NAMALWA (cell line): Measurements from ENCODE around the gene SNX25.
"Not testable (repeated sequence)": the region's sequence is repeated elsewhere in the genome, so short reads cannot be mapped to it uniquely, and the experiment has no call there.

Experiments used
- DNase-seq: peaks from one replicate; pipeline ENCODE4 v3.0.0-alpha.2; 2015; ENCODE audit warnings: low spot score

SNX25 gene

DNA sequence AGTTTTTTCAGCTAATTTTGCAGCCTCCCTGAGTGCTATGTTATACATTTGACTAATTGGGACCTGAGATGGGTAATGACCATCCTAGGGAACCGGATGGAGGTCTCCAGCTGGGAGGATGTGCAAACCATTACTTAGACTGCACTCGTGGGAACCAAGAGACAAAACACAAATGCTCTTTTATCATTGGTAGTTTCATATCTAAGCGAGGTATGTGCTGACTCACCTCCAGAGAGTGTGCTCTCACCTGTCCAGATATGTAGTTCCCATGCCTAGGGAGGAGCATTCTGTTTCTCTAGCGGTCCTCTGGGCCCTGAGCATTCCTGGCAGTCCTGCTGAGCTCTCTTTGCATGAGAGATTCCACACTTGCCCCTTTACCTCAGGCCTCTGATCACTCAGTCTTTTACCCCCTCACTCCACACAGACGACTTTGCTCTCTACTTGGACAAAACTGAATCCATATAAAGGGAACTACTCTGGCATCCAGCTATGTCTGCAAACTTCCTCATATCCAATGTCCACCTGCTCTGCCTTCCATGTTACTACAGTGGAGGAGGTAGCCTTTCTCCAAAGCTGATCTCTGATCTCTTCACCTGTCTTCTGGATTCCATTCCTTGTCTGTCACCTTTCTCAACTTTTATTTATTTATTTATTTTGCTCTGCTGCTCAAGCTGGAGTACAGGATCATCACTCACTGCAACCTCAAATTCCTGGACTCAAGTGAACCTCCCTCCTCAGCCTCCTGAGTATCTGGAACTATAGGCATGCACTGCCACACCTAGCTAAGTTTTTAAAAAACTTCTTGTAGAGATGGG lies 97.9 kb downstream of the SNX25 start:
- no peak for DNase-seq

- DNase-seq: peak; percentile 70
Observed at GRCh38 chr4:185309770-185310169, 100.4 kb downstream of the SNX25 start.

GRCh38 chr4:185311113-185311888 lies 101.9 kb downstream of the SNX25 start:
- DNase-seq: no peak

GRCh38 chr4:185312699-185313098 lies 103.3 kb downstream of the SNX25 start:
- no peak for DNase-seq

GRCh38 chr4:185317462-185317861 lies 108.1 kb downstream of the SNX25 start:
- not testable (repeated sequence) for DNase-seq

DNA sequence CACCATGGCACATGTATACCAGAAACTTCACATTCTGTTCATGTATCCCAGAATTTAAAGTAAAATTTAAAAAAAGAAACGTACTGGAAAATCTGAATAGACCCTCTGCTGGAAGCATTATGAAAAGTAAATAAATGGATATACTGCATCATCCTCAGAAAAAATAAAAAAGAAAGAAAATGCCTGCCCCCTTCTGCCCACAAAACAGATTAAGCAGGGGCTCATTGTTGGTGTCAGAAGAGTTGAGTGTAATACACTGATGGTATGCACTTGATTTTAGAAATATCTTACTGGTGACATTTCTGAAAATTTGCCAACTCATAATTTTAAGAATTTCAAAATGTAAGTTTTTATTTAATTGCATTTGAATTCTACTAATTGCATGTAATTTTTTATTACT lies 108.5 kb downstream of the SNX25 start:
- DNase-seq: no peak

- no peak for DNase-seq
Observed at GRCh38 chr4:185318679-185319078, 109.3 kb downstream of the SNX25 start.

DNA sequence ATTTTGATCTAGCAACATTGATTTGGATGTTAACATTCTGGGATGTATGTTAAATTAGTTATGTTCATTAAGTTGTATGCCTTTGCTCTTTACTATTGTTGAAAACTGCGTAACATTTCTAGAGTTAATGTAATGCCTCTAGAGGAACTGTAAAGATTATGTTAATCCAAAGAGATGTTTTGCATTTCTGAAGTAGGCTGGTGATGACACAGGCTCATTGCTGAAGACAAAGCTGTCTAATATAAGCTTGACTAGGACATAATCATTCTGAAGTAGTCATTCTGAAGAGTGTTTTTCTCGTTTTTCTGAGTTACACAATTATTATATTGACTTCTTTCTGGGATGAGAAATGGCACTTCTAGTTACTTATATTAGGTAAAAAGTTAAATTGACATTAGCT lies 113.4 kb downstream of the SNX25 start:
- DNase-seq: no peak

DNA sequence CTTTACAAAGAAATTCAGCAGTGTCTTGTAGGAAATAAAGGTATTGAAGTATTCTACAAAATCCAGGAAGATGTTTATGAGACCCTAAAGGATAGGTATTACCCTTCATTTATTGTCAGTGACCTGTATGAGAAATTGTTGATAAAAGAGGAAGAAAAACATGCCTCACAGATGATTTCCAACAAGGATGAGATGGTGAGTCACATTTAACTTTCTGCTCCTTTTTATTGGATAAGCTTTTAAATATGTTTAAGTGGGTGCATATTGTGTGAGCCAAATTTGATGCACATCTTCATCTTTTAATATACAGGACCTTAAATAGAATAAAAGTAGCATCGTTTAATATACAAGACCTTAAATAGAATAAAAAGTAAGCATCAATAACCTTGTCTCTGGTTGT lies 114.2 kb downstream of the SNX25 start:
- no peak for DNase-seq

DNA sequence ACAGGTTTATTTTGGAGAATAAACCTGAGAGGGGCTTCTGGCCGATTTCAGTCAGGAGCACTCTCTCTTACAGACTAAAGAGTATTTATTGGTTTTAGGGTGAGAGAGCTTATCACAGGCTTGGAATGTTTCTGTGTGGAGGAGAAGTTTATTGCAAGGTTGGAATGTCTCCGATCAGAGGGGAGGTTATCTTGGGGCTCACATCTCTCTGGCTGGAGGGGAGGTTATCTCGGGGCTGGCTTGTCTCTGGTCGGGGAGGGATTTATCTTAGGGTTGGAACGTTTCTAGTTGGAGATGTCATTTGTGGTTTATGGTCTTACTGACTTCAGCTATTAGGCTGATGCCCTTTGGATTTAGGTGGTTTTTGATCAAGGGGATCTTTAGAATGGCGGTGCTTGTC lies 115.0 kb downstream of the SNX25 start:
- not testable (repeated sequence) for DNase-seq

DNA sequence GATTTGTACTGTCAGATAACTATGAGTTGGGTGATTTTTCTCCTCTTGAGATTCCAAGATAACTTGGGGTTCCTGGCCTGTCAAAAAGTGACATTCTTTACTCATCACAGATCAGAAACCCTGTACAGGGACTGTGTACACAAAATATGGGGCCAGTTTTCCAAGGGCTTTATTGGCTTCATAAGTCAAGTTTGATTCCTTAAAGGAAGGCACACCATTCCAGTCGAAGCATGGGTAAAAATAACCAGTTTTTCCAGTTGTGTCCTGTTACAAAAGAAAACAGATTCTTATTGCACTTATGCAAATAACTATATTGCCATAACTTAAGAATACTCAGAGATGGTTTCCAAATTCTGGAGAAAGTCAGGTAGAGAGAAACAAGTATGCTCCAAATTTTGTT lies 116.3 kb downstream of the SNX25 start:
- not testable (repeated sequence) for DNase-seq

DNA sequence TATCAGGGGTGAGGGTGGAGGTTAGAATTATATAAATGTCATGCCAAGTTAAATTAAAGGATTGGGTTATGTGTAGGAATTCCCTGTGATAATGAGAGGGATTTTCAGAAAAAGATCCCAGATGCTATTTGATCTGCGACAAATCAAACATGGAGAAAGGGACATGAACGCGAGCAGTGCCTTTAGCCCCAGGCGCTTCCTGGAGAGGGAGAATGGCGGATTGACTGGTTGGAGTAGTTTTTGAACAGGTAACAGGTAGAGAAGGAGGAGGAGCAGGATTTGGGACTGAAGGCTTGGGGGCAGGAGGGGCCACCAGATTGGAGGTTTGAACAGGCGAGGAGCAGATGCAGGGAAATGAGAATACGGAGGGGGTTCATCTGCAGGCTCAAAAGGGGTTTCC lies 119.2 kb downstream of the SNX25 start:
- no peak for DNase-seq

GRCh38 chr4:185329879-185330510 lies 120.6 kb downstream of the SNX25 start:
- not testable (repeated sequence) for DNase-seq

DNA sequence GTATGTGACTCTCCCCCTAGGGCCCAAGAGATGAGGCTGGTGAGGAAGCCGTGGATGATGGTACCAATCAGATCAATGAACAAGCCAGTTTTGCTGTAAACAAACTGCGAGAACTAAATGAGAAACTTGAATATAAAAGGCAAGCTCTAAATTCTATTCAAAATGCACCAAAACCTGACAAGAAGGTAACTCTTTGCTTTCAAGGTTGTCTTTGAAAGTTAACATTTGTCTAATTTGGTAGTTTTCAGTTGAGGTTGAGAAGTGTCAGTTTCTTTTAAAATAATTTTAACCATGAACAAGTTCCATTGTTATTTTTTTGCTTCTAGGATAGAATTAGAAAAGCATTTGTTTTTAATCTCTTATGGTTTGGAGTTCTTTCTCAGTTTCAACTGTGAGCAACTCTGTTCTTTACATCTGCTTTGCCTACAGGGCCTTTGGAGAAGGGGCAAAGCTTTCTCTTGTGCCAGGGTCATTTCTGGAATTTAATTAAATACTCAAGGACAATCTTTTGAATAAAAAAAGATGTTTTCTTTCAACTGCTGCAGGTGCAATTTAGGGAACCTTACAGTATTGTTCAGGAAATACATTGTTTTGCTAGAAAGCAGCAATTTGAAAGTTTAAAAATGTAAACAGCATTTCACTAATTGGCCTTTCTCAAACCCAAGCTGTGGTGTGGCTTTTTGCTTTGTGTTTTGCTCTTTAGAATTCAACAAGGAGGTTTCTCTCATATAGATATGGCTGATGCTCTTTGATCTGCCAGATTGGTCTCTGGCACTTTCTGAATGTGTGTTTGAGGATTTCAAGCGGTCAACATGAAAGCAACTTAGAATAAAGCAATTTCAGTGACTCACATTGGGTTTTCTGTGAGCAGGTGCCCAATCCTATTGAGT lies 123.4 kb downstream of the SNX25 start:
- DNase-seq: no peak

DNA sequence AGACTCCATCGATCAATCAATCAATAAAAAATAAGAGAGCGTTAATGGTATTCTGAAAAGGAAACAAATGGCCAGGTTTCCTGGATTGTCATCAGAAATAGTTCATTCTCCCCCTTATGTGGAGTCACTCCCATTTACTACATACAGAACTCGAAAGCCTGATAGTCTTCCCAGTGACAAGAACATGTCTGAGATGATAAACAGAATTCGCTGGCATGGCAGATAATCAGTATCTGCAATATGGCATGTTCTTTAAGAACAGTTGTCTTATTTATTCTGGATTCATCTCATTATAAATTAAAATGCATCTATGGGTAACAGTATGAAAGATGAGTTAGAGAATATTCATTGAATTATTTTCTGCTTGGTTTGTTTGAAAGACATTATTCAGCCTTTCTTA lies 124.9 kb downstream of the SNX25 start:
- DNase-seq: no peak

DNA sequence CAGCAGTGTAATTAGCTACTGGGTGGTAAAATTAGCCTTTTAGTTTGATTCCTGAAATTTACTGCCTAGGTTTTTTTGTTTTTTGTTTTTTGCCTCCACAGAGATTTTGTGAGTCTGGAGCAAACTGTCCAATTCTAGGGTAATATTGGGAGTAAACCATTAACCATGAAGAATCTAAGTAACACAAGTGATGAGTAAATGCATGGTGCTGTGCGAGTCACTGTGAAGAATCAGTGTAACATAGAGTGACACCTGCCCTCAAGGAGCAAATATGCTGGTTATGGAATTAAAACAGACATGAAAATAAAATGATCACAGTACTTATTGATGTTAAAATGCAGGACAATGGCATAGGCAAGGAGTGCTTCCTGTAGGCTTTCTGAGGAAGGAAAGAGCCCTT lies 126.2 kb downstream of the SNX25 start:
- no peak for DNase-seq

GRCh38 chr4:185339941-185340340 lies 130.5 kb downstream of the SNX25 start:
- DNase-seq: peak; percentile 9

GRCh38 chr4:185341377-185341776 lies 132.0 kb downstream of the SNX25 start:
- DNase-seq: no peak

- DNase-seq: no peak
Observed at GRCh38 chr4:185341841-185342240, 132.4 kb downstream of the SNX25 start.

GRCh38 chr4:185343726-185344581 lies 134.6 kb downstream of the SNX25 start:
- DNase-seq: no peak
